GM18909 (cell line): Measurements from ENCODE around the gene IL13.

Experiments used
- ATAC-seq: cut with Tn5 transposase; IDR thresholded peaks from one replicate; pipeline ENCODE4 v1.9.1; 2021; ENCODE audit warnings: mild to moderate bottlenecking; ENCODE audit not compliant: unreplicated experiment, poor library complexity

IL13 gene

DNA sequence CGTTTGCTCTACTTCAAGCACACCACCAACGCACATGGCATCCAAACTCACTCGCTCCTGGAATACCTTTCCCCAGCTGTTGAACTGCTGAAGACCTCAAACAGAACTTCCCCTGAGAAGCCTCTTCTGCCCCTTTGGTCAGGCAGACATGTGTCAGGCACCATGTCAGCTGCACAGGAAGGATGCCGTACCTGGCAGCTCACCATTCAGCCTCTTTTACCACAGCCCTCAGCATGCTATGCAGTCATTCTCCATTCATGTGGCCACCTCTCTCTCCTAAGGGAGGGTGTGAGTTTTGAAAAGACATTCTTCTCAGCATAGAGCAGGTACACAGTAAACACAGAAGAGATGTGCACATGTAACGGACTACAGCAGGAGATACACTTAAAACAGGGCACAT, 30.0 kb downstream of the IL13 start:
- peak; percentile 50 for ATAC-seq

DNA sequence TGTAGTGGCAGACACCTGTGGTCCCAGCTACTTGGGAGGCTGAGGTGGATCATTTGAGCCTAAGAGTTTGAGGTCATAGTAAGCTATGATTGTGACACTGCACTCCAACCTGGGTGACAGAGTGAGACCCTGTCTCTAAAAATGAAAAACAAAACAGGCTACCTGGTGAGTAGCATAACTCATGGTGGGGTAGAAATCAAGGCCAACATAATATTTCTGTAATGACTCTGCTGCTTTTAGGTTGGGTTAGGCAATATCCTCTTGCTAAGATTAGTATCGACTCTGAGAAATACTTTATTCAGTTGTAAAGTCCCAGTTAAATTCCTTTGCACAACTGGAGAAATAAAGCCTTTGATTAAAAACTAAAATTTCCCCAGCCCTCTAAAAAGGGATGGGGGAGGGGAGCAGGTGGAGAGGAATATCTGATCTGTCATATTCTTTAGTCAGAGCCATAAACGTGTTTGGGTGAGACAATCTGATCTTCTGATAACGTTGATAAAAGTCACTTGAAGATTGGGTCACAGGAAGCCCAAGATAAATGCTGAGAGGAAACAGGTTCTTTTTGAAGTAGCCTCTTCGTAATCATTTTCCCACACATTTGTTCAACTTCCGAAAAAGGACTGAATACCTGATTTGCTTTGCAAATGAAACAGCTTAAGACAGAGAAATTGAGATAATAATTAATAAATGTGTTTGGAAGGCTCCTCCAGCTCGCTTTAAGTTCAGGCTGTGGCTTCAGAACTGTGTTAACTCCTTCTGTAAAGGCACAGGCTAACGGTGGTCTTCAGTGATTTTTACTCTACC, 30.8 kb downstream of the IL13 start:
- ATAC-seq: peak; percentile 50

- ATAC-seq: no peak
Measured at GRCh38 chr5:132689513-132689912, 31.5 kb downstream of the IL13 start.

GRCh38 chr5:132690156-132690555, 32.2 kb downstream of the IL13 start:
- ATAC-seq: no peak

GRCh38 chr5:132691755-132692631, 34.0 kb downstream of the IL13 start:
- peak; percentile 38 for ATAC-seq

DNA sequence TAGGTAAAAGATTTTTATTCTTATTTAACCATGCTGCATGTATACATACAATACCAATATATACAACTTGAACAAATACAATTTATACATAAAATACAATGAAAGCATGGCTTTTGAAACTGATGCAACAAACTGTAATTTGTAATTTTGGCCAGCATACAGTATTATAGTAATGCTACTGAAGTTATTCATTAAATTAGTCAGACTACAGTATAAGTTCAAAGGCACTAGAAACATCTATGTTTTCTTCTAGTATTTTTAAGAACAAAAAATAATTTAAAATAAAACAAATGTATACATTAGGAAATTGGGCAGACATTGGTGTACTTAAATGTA, 34.6 kb downstream of the IL13 start:
- ATAC-seq: no peak

DNA sequence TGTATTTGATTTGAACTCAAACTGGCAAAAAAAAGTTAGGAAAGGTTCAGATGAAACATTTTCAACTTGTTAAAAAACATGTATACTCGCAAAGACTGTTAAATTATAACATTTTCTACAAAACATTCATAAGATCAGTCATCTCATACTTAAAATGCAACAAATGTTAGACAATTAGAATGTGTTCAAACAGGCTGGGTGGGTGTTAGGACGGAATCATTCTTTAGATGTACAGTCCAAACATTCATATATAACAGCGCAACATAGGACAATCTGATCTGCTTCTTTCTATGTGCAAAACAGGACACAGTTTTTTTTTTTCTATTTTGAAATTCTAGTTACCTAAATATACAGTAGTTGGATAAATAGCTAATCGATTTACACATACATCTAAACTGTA, 38.0 kb downstream of the IL13 start:
- ATAC-seq: no peak

DNA sequence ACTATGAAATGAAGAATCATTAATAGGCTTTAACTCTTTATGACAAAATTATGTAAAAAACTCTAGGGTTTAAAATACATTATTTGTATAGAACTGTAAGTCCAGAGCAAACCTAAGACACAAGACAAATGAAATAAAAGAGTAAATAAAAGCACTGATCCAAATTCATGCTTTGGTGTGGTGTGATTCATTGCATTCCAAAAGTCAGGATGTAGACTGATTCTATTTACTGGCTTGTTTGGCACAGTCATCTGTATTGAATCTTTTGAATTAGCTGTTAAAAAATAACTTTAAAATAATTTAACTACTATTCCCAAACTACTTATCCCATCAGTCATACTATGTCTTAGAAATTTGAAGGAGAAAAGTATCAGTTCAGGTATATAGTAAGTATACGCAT, 46.9 kb downstream of the IL13 start:
- no peak for ATAC-seq

DNA sequence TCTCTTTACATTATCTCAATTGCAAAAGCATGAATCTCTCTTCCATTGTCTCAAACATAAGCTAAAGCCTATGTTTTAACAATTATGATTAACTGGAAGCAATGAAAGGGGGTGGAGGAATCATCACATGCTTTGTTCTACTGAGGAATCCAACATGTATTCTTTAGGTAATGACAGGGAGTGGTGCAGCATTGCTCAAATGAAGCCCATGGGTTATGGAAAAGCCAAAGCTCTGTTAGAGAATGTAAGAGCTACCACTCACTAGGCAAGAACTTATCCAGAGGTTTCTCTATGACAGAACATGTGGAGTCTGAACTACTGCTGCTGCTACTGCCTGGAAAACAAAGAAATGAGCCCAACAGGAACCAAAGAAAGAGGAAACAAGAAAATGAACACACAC, 50.7 kb downstream of the IL13 start:
- ATAC-seq: no peak
